ENCODE measurements around the gene ABCC1.

DNA sequence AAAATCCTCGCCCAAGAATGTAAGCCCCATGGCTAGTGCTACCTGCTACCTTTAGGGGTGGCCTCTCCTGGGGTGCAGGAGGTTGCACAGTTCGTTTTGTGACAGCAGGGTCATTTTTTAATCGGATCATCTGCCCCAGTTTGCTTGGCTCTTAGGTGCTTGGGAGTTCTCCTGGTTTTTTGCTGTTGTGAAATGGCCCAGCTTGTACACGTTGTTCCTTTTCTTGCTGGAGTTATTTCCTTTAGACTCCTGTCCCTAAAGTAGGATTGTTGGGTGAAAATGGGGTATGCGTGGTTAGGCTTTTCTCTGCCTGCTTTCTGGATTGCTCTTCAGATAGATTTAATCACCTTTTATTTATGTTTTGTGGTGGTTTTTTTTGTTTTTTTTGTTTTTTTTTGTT is 25.8 kb downstream of the ABCC1 start:
- TF ChIP-seq, protein P1, sequence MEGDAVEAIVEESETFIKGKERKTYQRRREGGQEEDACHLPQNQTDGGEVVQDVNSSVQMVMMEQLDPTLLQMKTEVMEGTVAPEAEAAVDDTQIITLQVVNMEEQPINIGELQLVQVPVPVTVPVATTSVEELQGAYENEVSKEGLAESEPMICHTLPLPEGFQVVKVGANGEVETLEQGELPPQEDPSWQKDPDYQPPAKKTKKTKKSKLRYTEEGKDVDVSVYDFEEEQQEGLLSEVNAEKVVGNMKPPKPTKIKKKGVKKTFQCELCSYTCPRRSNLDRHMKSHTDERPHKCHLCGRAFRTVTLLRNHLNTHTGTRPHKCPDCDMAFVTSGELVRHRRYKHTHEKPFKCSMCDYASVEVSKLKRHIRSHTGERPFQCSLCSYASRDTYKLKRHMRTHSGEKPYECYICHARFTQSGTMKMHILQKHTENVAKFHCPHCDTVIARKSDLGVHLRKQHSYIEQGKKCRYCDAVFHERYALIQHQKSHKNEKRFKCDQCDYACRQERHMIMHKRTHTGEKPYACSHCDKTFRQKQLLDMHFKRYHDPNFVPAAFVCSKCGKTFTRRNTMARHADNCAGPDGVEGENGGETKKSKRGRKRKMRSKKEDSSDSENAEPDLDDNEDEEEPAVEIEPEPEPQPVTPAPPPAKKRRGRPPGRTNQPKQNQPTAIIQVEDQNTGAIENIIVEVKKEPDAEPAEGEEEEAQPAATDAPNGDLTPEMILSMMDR (IDR thresholded peaks at IDR 0.05): no peak
- TF ChIP-seq EP300 (IDR thresholded peaks at IDR 0.05) (peak in 1 of 4 donors; percentile 4), POLR2AphosphoS5 (IDR thresholded peaks at IDR 0.05) (no peak), POLR2A (IDR thresholded peaks at IDR 0.05) (no peak)
